Glutamatergic neuron (in vitro differentiated cells): Measurements from ENCODE around the gene GLCE. TPM values are rescaled to one million over a fixed set of nuclear protein-coding genes. Genes with fewer than 3 reads are reported as not detected.

Source experiments
- DNase-seq: peaks from one replicate; pipeline ENCODE4 v3.0.0; 2022
- H3K27ac Mint-ChIP-seq: one replicate; pipeline ENCODE4 v1.8.0; 2020; ENCODE audit warnings: mild to moderate bottlenecking, mixed read lengths, inconsistent platforms; ENCODE audit not compliant: unreplicated experiment
- H3K27me3 Mint-ChIP-seq: one replicate; pipeline ENCODE4 v1.8.0; 2020; ENCODE audit warnings: mild to moderate bottlenecking, moderate library complexity, mixed read lengths, inconsistent platforms; ENCODE audit not compliant: unreplicated experiment
- H3K36me3 Mint-ChIP-seq: one replicate; pipeline ENCODE4 v1.8.0; 2020; ENCODE audit warnings: mild to moderate bottlenecking, mixed read lengths, inconsistent platforms; ENCODE audit not compliant: unreplicated experiment
- H3K4me1 Mint-ChIP-seq: one replicate; pipeline ENCODE4 v1.8.0; 2020; ENCODE audit warnings: mild to moderate bottlenecking, low read depth, mixed read lengths, inconsistent platforms; ENCODE audit not compliant: unreplicated experiment
- H3K4me3 Mint-ChIP-seq: one replicate; pipeline ENCODE4 v1.8.0; 2020; ENCODE audit warnings: mild to moderate bottlenecking, mixed read lengths, inconsistent platforms; ENCODE audit not compliant: unreplicated experiment
- H3K9me3 Mint-ChIP-seq: one replicate; pipeline ENCODE4 v1.8.0; 2020; ENCODE audit warnings: mild to moderate bottlenecking, moderate library complexity, mixed read lengths, inconsistent platforms; ENCODE audit not compliant: unreplicated experiment
- total RNA-seq: library from RNA; stranded (reverse); fragmentation: NEBNext Ultra II Directional; extraction: Animal tissue kit (Norgen Biotek cat#: 25700); gene quantifications from one replicate; pipeline ENCODE4 v1.2.1, GENCODE V29; 2021; ENCODE audit not compliant: unreplicated experiment
- TF ChIP-seq, protein P1 (sequence below): fragments of 200-600 bp; sonication (generic); IDR thresholded peaks from one replicate; pipeline ENCODE4 v1.5.0; 2021; ENCODE audit not compliant: partially characterized antibody, unreplicated experiment

GLCE gene
- total RNA-seq, 1 donor from 2014 or later, result 6.7 TPM

DNA sequence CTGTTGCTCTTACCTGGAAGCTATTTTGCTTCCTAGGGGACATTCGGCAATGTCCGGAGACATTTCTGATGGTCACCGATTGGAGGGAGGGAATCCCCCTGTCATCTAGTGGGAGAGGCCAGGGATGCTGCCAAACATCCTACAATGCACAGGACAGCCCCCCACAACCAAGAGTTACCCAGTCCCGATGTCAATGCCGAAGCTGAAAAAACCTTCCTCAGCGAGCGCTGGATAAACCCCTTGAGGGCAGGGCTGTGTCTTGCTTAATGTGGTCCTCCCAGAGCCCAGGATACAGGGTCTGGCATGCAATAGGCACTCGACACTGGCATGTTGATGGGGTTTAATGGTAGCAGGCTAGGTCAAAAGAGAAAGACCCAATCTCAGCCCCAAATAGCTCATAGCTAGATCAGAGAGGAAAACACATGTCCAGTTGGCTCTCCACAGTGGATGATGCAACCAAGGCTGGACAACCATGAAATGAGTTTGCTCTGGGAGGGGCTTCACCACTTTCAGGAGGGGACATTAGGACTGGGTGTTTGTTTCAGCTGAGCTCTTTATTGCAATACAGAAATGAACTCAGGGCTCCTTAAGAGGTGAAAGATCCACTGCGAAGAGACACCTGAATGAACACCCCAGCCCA is 121.8 kb downstream of the GLCE start:
- no peak overlapping the region for H3K27ac Mint-ChIP-seq
- no peak for DNase-seq
- H3K4me1 Mint-ChIP-seq, result no peaks in the 10 kb centered on the region
- H3K9me3 Mint-ChIP-seq, result no peaks in the 10 kb centered on the region
- TF ChIP-seq, protein P1, sequence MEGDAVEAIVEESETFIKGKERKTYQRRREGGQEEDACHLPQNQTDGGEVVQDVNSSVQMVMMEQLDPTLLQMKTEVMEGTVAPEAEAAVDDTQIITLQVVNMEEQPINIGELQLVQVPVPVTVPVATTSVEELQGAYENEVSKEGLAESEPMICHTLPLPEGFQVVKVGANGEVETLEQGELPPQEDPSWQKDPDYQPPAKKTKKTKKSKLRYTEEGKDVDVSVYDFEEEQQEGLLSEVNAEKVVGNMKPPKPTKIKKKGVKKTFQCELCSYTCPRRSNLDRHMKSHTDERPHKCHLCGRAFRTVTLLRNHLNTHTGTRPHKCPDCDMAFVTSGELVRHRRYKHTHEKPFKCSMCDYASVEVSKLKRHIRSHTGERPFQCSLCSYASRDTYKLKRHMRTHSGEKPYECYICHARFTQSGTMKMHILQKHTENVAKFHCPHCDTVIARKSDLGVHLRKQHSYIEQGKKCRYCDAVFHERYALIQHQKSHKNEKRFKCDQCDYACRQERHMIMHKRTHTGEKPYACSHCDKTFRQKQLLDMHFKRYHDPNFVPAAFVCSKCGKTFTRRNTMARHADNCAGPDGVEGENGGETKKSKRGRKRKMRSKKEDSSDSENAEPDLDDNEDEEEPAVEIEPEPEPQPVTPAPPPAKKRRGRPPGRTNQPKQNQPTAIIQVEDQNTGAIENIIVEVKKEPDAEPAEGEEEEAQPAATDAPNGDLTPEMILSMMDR, result no peak
- no peaks in the 10 kb centered on the region for H3K36me3 Mint-ChIP-seq
- peaks cover 3% of the 10 kb centered on the region for H3K27me3 Mint-ChIP-seq
- no peak overlapping the region for H3K4me3 Mint-ChIP-seq

DNA sequence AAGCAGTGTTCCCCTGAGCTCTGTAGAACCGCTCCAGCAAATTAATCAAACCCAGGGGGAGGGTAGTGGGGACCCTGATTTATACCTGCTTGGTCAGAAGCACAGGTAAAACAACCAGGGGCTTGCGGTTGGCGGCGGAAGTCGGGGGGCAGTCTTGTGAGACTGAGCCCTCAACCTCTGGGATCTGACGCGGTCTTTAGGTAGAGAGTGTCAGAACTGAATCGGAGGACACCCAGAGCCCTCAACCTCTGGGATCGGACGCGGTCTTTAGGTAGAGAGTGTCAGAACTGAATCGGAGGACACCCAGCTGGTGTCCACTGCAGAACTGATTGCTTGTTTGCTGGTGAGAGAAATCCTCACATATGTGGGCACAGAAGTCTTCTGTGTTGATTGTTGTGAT is 125.4 kb downstream of the GLCE start:
- DNase-seq, result no peak

DNA sequence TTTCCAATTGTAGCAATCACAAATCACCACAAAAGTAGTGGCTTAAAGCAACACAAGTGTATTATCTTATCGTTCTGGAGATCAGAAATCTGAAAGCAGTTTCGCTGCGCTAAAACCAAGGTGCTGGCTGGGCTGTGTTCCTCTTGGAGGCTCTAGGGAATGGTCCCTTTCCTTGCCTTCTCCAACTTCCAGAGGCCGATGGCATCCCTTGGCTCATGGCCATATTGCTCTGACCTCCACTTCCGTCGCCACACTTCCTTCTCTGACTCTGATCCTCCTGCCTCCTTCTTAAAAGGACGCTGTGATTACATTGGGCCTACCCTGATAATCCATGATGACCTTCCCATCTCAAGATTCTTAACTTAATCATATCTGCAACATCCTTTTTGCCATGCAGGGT is 127.6 kb downstream of the GLCE start:
- TF ChIP-seq, protein P1, result no peak
- H3K4me1 Mint-ChIP-seq, result no peaks in the 10 kb centered on the region
- H3K4me3 Mint-ChIP-seq, result no peak overlapping the region
- no peak overlapping the region for H3K27ac Mint-ChIP-seq
- H3K9me3 Mint-ChIP-seq, result peaks cover 1% of the 10 kb centered on the region
- H3K27me3 Mint-ChIP-seq, result peaks cover 5% of the 10 kb centered on the region
- no peak for DNase-seq
- H3K36me3 Mint-ChIP-seq, result no peaks in the 10 kb centered on the region

More for the DNA sequence above, 125.4 kb downstream of the GLCE start:
- H3K27ac Mint-ChIP-seq, result no peak overlapping the region
- TF ChIP-seq, protein P1, result no peak
- H3K9me3 Mint-ChIP-seq, result no peaks in the 10 kb centered on the region
- H3K36me3 Mint-ChIP-seq, result no peaks in the 10 kb centered on the region
- H3K4me1 Mint-ChIP-seq, result no peaks in the 10 kb centered on the region
- no peak overlapping the region for H3K4me3 Mint-ChIP-seq
- peaks cover 5% of the 10 kb centered on the region for H3K27me3 Mint-ChIP-seq

DNA sequence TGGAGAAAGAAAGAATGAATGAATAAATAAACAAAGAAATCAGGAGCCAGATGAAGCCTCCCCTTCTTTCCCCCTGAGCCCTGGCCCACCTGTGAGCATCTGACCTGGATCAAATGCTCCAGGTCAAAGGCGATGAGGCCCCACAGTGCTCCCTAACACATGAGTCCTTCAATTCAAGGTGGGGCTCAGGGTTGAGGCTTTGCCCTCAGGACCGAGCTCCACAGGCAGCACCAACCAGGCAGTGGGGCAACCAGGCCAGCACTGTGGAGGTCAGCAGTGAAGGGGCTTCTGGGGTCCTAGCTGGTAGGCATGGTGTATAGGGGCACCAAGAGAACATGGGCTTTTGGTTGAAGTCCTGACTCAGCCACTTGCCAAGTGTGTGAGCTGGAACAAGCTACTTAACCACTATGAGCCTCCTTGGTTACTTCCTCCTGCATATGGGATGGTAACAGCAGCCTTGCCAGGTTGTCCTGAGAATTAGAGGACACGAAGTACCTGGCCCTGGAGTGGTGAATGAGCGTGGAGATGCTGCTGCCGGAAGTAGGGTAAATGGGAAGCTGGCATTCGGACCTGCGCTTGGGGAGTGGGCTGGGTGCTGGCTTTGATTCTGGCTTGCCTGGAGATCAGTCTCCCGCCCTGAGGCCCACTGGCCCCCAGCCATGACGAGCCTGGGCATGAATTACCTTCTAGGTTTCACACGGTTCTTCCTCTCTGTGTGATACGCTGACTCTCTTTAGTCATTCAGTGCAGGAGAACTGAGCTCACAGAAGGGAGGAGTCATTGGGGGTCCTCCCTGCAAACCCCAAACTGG is 128.3 kb downstream of the GLCE start:
- H3K27ac Mint-ChIP-seq, result no peak overlapping the region
- no peak for DNase-seq
- TF ChIP-seq, protein P1, result no peak
- H3K27me3 Mint-ChIP-seq, result peaks cover 5% of the 10 kb centered on the region
- H3K4me3 Mint-ChIP-seq, result no peak overlapping the region
- no peaks in the 10 kb centered on the region for H3K4me1 Mint-ChIP-seq
- H3K36me3 Mint-ChIP-seq, result no peaks in the 10 kb centered on the region
- H3K9me3 Mint-ChIP-seq, result peaks cover 1% of the 10 kb centered on the region
